NCI-H524 (cell line): ENCODE measurements around the gene GCGR.

Source experiments
- DNase-seq, 2 experiments: peaks; one replicate each; lab custom pipeline; 2025; lab: John Stamatoyannopoulos, UW

GCGR gene

DNA sequence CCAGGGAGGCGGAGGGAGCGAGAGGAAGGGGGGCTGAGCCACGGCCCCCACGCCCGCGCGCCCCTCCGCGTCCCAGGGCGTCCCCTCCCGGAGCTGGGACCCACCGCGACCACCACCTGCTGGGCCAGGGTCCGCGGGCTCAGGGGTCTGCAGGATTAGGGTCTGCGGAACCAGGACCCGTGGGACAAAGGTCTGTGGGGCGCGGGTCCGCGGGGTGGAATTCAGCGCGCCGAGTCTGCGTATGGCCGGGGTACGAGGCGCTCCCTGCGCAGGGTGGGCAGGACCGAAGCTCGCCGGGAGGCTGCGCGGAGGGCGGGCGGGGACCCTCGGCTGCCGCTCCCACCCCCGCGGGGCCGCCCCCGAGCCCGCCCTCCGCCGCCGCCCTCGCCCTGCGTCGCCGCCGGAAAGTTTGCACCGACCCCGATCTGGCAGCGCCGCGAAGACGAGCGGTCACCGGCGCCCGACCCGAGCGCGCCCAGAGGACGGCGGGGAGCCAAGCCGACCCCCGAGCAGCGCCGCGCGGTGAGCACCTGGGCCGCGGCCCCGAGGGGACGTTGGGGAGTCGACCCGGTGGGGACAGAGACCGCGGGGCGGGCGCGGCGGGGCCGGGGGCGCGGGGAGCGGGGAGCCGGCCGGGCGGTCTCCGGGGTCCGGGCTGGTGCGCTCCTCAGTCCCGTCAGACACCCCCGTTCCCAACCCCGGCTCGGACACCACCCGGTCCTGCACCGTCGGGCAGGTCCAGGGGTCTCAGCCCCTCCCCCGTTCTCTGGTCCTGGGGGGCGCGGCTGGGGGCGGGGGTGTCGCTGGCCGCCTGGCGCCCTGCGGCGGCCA, at the start of gene GCGR:
Gene GCGR (plus strand): TSS at position 423 of the 831 bp plus-strand sequence. CDS start 4,869 bp downstream, outside the sequence.
- no peak for DNase-seq

DNA sequence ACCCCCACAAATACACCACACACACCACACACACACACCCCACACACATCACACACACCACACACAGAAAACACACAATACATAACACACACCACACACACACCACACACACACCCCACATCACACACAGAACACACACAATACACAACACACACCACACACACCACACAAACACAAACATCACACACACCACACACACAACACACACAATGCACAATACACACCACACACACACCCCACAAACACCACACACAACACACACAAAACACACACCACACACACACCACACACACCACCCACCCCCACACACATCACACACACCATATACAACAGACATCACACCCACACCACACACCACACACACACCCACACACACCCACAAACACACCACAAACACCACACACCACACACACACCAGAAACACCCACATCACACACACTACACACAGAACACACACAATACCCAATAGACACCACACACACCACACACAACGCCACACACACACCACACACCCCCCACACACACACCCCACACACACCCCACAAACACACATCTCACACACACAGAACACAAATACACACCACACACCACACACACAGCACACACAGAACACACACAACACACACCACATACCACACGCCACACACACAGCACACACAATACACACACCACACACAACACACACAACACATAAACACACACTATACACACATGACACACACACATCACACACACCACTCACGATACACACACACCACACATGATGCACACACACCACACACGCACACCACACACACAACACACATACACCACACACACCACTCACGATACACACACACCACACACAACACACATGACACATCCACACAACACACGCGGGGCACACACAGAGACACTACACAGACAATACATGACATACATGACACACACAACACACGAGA, 11.0 kb upstream of the GCGR start:
- DNase-seq, result no peak

DNA sequence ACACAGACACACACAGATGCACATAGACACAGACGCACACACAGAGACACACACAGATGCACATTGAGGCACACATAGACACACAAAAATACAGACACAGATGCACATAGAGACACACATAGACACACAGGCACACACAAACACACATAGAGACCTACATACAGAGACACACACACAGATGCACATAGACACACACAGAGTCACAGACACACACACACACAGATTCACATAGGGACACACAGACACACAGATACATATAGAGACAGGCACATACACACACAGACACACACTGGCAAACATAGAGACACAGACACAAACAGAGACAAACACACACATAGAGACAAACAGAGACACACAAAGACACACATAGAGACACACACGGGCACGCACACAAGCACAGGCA, 9.9 kb upstream of the GCGR start:
- no peak for DNase-seq

DNA sequence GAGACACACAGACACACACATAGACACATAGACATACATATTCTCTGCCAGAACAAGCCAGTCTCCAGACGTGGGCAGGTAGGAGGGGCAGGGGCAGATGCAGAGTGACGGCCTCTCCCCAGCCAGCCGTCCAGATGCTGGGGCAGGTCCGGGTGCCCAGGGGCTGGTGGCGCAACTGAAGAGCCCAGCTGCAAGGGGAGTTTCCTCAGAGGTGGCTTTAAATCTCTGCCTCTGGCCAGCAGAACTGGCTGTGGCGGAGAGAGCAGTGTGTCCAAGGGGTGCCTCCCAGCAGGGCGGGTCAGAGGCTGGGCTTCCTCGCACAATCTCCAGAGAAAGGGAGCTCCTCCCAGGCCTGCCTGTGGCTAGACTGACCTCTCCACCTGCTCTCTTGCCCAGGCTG, 9.4 kb upstream of the GCGR start:
- no peak for DNase-seq

DNA sequence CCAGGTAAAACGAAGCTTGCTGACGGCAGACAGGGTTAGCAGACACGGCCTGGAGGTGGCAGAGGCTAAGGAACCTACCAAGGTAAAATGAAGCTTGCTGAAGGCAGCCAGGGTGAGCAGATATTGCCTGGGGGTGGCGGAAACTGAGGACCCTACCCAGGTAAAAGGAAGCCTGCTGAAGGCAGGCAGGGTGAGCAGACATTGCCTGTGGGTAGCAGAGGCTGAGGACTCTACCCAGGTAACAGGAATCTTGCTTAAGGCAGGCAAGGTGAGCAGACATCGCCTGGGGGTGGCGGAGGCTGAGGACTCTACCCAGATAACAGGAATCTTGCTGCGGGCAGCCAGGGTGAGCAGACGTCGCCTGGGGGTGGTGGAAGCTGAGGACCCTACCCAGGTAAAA, 2.6 kb upstream of the GCGR start:
- no peak for DNase-seq

DNA sequence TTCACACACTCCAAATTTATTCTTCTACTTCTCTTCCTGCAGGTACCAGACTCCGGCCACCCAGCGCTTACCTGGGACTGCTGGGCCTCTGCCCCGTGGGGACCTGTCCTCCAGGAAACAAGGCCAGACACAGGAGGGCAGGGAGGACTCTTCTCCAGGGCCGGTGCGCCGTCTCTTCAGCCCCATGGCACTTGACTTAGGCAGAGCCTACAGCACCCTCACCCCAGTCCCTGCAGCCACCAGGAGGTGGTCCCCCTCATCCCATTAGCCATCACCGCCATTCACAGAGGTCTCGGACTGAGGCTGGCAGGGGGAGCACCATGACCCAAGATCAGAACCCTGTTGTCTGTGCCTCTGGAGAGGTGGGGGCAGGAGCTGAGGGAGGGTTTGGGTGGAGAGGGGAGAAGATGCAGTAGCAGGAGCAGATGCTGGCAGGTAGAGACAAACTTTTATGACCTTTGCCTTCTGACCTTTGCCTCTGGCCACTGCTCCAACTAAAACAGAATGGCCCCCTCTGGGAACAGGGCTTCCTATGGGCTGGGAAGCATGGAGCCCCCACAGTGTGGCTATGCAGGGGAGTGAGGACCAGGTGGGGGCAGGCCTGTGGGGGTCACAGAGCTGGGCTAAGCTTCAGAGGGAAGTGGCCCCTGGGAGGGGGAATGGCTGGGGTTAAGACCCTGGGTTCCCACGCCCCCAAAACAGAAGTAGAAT, 1.7 kb upstream of the GCGR start:
- no peak for DNase-seq

DNA sequence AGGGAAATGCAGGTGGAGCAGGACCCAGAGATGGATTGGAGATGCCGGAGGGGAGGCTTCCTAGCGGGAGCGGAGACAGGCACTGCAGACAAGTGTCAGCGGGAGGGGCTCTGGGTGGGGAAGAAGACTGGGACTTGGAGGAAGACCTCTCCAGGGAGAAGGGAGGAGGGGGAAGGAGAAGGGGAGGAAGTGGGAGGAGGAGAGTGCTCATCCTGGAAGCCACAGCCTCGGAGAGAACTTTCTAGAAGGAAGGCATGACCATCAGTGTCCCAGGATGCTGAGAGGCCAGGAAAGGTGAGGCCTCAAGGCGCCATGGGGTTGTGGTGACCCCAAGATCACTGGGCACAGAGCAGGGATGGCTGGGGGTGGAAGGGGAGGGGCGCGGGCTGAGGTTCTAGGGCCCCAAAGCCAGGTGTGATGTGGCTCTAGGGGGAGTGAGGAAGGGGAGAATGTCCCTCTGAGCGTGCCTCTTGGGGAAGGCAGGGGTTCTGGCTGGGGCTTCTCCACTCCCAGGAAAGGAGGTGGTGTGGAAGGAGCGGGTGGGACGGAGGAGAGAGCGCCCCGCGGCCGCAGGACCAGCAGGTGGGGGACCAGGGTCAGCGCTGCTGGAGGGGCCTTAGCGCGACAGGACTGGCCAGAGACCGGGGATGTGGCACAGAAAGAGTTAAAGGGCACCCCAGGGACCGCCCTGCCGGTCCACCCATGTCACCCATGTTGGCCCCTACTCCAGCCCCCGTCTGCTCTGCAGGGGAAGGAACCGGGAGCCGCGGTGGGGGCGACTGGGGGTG, 900 bp upstream of the GCGR start:
- no peak for DNase-seq

DNA sequence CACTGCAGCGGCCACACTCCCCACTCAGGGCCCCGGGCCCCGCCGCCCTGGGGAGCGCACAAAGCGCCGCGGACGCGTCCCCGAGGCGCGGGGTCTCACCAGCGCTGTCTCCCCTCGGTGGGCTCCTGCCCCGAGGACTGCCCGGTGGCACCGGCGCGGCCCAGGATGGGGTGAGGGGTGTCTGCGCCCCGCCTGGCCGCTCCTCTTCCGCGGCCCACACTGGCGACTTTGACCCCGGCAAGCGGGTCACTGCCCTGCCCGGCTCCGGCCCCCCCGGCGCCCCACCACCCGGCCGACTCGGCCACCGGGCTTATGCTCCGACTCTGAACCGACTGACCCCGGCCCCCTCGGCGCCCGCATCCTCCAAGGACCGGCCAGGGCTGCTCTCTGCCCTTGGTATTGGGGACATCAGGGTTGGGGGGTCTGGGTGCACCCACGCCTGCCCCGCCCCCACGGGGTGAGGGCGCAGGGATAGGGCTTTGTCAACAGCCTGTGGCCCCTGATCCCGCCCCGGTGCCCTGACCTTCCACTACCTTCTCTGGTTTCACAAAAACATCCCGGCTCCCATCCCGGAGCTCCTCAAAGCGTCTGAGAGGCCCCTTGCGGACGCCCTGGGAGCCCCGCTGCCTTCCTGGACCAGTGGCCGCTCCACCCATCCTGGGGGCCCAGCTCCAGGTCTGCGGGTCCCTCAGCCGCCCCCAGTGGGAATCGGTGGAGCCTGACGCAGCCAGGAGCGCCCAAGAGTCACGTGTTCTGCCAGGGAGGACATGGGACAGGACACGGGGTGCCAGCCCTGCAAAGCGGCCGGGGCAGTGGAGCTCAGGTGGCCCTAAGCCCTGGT, 829 bp downstream of the GCGR start:
- DNase-seq, result no peak

DNA sequence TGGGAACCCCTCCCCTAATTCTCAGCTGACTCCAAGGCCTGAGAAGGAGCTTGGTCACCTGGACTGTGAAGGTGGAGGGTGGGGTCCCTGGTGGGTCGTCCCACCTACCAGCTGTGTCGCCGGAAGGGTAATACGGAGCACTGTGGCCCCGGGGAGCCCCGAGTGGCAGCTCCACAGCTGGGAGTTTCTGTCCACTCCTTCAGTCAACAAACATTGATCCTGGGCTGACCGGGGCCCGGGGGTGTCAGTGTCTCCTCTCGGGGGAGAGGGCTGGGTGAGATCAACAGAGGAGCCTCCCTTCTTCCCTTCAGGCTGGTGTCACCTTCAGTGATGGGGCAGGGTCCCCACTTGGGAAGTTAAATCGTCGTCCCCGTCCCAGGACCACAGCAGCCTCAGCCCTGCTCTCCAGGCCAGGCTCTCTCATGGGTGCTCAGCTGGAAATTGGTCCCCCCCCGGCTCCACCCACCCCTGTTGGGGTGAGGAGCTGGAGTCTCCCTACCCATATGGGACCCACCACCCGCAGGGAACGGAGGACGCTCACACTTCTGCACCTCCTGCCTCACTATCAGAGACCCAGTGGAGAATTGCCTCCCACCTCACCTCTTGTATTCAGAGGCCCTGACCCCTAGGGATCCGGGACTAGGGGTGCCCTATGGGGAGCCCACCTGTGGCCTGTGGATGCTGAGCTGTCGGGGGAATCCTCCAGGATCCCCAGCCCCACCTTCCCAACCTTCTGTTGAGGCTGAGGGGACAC, 1.9 kb downstream of the GCGR start:
- DNase-seq, result no peak

DNA sequence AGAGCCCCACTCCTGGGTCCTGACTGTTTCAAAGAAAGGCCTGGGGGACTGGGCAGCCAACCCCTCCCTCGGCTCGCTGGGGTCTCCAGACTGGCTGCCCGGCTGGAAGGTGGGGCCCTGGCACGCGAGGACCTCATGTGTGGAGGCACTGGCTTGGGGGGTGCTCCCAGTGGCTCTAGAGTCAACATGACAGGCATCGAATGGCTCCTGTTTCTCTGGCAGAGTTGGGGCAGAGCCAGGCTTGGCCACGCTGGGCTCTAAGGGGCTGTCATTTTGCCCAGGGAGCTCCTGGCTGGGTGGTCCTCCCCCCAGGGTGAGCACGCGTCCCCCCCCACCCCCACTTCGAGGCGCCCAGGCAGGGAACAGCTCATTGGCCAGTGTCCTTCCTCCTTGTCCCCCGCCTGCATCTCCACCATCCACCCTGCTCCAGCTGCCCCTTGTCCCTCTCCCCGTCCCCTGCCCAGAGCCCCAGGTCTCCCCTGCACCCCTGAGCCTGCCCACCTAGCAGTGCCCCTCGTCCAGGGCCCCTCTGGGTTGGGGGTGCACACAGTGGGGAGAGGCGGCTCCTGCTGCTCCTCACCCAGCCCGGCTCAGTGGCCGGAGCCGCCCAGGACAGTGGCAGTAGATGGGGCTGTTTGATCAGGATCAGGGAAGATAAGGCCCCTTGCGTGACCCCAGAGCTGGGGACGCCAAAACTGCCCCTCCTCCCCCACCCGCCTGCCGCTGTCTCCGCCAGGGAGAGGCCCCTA, 2.7 kb downstream of the GCGR start:
- peak in 1 of 2 experiments; percentile 30 for DNase-seq

DNA sequence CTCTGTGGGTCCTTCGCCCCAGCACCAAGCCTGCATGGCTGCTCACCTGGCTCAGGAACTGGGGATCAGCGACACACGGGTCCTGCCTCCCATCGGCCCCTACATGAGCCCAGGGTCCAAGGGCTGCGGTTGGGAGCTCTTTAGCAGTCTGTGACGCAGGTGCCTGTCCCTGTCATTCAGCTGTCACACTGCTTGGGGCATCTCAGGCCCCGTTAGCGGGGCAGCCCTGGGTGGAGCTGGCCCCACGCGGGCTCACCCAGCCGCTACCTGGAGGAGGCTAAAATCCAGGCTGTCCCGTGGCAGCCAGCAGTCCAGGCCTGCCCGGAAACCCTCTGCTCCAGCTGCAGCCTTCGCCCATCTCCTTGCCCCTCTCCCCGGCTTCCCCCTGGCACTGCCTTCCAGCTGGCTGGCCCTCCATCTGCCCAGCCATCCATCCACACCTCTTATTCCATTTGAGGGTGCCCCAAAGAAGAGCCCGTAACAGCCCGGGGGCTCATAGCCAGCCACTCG, 3.3 kb downstream of the GCGR start:
- DNase-seq, result peak in 1 of 2 experiments; percentile 48

DNA sequence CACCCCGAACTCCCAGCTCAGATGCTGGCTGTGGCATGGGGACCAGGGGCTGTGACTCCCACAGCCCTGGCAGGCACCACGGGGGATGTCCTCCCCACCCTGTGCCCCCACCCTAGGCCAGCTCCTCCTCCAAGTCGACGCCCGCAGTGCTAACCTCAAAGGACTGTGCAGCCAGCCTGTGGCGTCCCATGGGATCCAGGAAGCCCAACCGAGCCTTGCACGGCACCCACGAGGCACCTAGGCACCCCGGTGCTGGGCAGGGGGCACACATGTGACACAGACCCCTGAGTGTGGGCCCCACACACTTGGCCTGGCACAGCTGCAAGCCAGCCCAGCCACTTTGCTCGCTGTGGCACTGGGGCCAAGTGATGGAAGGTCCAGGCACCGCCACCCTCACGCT, 3.9 kb downstream of the GCGR start:
- no peak for DNase-seq

DNA sequence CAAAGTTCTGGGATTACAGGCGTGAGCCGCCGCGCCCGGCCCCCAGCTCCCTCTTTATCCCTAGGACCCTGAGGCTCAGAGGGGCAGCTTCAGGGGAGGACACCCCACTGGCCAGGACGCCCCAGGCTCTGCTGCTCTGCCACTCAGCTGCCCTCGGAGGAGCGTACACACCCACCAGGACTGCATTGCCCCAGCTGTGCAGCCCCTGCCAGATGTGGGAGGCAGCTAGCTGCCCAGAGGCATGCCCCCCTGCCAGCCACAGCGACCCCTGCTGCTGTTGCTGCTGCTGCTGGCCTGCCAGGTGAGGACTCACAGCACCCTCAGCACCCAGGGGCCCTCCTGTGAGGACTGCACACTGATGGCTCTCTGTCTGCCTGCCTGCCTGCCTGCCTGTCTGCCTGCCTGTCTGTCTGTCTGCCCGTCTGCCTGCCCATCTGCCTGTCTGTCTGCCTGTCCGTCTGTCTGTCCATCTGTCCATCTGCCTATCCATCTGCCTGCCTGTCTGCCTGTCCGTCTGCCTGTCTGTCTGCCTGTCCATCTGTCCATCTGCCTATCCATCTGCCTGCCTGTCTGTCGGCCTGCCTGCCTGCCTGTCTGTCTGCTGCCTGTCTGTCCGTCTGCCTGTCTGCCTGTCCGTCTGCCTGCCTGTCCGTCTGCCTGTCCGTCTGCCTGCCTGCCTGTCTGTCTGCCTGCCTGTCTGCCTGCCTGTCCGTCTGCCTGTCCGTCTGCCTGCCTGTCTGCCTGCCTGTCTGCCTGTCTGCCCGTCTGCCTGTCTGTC, 5.0 kb downstream of the GCGR start:
- DNase-seq, result no peak

DNA sequence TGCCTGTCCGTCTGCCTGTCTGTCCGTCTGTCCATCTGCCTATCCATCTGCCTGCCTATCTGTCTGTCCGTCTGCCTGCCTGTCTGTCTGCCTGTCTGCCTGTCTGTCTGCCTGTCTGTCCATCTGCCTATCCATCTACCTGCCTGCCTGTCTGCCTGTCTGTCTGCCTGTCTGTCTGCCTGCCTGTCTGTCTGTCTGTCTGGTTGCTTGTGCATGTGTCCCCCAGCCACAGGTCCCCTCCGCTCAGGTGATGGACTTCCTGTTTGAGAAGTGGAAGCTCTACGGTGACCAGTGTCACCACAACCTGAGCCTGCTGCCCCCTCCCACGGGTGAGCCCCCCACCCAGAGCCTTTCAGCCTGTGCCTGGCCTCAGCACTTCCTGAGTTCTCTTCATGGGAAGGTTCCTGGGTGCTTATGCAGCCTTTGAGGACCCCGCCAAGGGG, 5.6 kb downstream of the GCGR start:
- DNase-seq, result no peak

DNA sequence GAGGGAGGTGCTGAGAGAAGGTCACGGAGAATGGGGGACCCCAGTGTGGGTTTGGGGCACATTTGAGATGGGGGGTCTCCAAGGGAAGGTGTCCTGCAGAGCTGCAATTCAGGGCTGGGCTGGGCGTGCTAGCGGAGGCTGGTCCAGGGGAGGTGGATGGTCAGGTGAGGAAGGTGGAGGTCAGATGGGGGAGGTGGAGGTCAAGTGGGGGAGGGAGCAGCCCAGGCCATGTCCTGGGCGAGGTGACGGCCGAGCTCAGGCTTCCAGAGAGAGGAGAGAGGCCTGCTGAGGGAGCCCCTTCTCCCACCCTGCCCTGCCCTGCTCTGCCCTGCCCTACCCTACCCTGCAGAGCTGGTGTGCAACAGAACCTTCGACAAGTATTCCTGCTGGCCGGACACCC, 6.5 kb downstream of the GCGR start:
- no peak for DNase-seq

DNA sequence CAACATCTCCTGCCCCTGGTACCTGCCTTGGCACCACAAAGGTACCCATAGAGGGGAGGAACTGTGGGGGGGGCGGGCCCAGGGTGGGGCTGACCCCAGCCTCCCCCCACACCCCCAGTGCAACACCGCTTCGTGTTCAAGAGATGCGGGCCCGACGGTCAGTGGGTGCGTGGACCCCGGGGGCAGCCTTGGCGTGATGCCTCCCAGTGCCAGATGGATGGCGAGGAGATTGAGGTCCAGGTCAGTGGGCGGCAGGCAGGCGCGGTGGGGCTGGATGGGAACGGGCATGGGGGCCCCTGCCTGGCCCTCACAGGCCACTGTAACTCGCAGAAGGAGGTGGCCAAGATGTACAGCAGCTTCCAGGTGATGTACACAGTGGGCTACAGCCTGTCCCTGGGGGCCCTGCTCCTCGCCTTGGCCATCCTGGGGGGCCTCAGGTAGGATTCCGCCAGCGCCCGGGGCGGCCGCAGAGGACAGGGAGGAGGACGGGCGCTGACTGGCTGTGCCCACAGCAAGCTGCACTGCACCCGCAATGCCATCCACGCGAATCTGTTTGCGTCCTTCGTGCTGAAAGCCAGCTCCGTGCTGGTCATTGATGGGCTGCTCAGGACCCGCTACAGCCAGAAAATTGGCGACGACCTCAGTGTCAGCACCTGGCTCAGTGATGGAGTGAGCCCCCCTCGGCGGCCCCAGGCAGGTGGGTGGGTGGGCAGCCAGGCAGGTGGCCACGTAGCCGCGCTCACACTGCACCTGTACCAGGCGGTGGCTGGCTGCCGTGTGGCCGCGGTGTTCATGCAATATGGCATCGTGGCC, 7.1 kb downstream of the GCGR start:
- DNase-seq, result no peak
